CD4-positive, alpha-beta T cell treated with Interleukin-21 for 1 hour (primary cell): ENCODE measurements around the gene RTL1.

Experiments
- DNase-seq: peaks from one replicate; pipeline ENCODE4 v3.0.0-alpha.2; 2020

The RTL1 gene

GRCh38 chr14:100881211-100882025, 22.1 kb downstream of the RTL1 start:
- DNase-seq: no peak

- no peak for DNase-seq
Measured at GRCh38 chr14:100880271-100881101, 23.0 kb downstream of the RTL1 start.

GRCh38 chr14:100879782-100880181, 23.7 kb downstream of the RTL1 start:
- DNase-seq: no peak

- no peak for DNase-seq
Measured at GRCh38 chr14:100879194-100879593, 24.3 kb downstream of the RTL1 start.

DNA sequence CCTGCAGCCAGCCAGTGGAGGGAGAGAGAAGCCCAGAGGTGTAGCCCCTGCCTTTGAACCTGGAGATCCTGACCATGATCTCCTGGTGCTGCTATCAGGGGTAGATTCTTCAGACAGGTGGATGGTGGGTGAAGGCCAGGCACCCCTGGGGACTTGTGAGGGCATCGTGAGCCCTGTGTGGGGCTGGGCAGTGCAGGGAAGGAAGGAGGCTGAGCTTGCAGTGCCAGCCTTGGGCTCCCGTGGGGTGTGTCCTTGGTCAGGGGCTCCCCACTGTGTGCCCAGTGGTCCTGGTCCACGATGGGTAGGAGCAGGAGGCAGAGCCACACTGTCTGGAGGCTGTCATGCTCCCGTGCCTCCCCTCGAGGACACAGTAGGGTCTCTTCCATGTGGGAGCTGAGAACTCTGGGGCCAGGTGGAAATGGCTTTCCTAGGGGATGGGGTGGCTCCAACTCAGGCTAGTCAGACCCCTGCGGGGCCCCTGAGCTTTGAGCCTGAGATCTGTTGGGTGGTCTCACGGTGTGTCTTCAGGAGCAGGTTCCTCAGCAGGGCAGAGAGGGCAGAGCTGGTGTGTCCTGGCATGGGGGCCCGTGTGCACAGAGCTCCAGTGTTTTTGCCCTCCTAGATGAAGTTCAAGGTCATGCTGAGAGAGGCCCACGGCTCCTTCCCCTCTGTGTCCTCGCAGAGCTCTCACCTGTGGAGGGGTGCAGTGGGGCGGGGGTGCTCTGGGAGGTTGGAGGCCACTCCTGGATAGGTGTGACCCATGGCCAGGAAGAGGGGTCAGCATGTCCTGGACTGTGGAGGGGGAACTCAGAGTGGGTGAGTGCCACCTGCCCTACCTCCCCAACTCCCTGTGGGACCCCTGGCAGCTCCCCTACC, 25.0 kb downstream of the RTL1 start:
- no peak for DNase-seq

- DNase-seq: no peak
Measured at GRCh38 chr14:100875861-100876590, 27.5 kb downstream of the RTL1 start.

DNA sequence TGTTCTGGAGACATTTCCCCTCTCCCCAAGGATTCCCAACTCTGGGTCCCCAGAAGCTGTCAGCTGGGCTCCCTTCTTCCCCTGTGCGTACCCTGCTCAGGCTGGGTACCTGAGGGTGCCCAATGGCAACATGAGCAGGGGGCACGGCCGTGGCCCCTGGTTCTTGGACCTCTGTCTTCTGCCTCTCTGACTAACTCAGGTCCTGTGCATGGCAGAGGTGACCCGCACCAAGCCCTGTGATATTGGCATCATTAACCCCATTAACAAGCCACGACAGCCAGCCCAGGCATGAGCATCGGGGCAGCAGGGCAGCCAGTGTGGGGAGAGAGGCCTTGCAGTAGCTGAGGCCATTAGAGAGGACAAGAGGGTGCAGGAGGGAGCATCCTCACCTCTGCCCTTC, 28.4 kb downstream of the RTL1 start:
- DNase-seq: no peak

GRCh38 chr14:100874411-100875091, 29.0 kb downstream of the RTL1 start:
- no peak for DNase-seq

DNA sequence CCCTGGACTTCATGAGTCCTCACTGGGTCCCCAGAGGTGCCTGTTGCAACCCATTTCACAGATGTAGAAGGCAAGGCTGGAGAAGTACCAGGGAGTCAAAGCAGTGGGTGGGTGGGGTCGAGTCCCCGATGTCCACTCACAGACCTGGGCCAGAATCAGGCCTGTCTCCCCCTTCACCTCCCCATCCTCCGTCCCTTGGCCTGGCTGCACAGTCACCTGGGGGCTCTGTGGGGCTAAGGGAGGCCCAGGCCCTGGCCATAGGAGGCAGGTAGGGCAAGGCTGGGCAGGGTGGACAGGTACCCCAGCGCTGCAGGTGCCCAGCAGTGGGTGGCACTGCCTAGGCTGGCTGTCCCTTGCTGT, 29.5 kb downstream of the RTL1 start:
- DNase-seq: no peak

GRCh38 chr14:100873096-100873482, 30.4 kb downstream of the RTL1 start:
- no peak for DNase-seq

- DNase-seq: no peak
Measured at GRCh38 chr14:100872259-100873095, 31.0 kb downstream of the RTL1 start.

GRCh38 chr14:100871234-100872186, 32.0 kb downstream of the RTL1 start:
- no peak for DNase-seq

GRCh38 chr14:100868621-100869370, 34.7 kb downstream of the RTL1 start:
- no peak for DNase-seq

GRCh38 chr14:100867631-100868315, 35.7 kb downstream of the RTL1 start:
- no peak for DNase-seq

DNA sequence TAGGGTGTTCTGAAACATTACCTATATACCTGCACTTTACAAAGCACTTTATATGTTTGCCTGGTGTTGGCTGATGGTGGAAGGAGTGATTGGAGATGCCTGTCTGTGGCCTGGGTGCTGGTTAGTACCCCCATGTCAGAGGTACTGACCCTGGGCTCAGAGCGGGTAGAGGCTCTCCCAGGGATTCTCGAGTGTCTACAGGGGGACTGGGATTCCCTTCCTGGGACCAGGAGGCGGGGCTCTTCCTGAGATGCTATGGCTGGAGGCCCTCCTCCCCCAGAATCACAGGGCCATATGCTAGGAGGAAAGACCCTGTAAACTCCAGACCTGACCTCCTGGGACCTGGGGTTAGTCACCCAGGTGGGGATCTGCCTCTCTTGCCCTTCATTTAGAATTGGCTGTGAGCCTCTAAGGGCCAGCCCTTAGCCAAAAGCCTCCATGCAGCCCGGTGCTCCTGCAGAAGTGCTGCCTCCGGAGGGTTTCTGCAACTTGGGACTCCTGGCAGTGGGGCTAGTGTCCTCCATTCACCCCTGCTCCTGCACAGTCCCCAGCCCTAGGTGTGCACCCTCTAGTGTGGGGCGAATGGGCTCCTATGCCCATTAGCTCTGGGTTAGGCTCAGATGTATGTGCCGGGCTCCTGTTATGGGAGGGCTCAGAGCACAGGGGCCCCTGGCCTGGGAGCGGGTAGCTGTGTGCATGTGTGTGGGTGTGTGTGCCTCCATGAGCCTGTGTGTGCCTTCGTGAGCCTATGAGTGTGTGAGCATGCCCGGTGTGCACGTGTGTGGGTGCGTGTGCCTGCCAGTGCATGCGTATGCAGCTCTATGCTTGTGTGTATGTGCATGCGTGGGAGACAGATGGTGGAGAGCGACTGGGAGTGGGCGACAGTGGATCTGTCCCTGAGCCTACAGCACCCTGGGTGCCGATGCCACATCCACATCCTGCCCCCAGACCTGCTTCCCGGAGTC, 36.6 kb downstream of the RTL1 start:
- no peak for DNase-seq

DNA sequence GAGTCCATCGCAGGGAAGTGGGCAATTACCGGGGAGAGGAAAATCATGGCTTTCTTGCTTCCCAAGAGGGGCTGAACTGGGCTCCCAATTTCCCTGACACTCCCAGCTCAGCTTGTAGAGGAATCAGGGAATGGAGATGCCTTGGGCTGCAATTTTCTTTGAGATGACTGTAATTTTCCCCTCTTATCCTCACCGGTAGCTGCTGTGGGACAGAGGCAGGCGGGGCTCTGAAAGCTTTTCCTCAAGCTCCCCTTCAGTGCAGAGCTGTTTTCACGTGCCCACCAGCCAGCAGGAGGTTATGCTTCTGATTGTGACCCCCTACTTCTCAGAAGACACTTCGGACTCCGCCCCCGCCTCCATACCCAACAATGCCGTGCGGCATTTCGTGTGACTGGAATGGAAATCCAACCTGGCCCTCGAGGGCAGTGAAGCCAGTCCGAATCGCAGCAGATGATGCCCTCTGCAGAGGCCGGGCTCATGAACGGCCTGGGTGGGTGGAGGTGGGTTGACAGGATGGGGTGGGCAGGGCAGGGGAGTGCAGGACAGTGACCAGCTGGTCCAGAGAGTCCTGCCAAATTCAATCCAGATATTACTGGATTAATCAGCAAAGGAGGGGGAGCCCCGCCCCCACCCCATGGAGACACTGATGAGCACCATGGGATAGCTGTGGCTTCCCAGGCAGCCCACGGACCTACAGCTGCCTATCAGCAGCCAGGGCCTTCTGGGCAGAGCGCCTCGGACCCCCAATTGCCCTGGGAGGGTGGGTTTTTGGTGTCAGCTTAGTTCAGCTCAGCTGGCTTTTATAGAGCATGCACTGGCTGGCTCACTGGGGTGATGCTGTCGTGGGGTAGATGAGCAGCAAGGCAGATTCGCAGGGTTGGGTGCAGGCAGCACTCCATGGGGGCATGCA, 37.6 kb downstream of the RTL1 start:
- DNase-seq: no peak
